ENCODE results near the gene PFDN1. TPM values are rescaled to one million over a fixed set of nuclear protein-coding genes. Genes with fewer than 3 reads are reported as not detected.
A peak's percentile ranks its signal among the peaks of the same experiment; 100 is the strongest.

PFDN1 gene
- total RNA-seq, 2 donors from 2014 or later, result 56.3 to 57.9 TPM

DNA sequence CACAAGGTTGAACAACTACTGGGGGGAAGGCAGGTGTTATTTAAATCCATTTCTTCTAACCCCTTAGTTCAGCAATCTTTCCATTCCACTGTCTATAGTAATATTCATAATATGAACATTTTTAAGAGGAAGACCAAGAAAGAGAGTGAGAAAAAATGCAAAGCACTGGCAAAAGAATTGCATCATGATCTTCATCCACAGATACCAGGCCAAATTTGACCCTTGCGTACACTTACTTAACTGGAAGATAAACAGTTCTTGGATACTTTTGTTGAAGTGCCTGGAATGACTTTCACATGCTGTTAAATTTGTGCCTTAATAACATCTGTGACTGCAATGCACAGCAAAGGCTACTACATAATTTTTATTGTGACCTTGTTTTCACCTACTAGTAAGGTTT, 1.8 kb downstream of the PFDN1 start:
- ATAC-seq (replicated peaks in 1 of 2) (no peak), DNase-seq (no peak)
- Mint-ChIP-seq H3K27me3 (ENCODE audit: low read depth) (no peaks in the 10 kb centered on the region), H3K4me3 (peak overlapping the region in 1 of 2 donors; percentile 50), H3K9me3 (no peaks in the 10 kb centered on the region), H3K27ac (peak overlapping the region; percentile 33), H3K4me1 (ENCODE audit: low read depth) (peaks cover 56% of the 10 kb centered on the region), H3K36me3 (ENCODE audit: insufficient read depth in 2 of 2) (peaks cover 2 to 9% of the 10 kb centered on the region in 2 donors)

DNA sequence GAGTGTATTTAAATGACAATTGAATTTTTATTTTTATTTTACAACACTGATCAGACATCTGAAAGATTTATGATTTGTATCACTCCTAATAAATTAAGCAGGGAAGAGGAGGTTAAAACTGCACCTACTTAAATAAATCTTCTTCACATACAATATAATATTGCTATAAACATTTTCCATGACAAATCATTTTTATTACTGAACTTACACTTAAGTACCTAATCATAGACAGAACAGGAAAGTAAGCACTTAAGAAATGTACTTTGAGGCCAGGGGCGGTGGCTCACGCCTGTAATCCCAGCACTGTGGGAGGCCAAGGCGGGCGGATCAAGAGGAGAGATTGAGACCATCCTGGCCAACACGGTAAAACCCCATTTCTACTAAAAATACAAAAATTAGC, 3.8 kb downstream of the PFDN1 start:
- DNase-seq (no peak), ATAC-seq (replicated peaks in 1 of 2) (no peak)
- Mint-ChIP-seq H3K27me3 (ENCODE audit: low read depth) (no peaks in the 10 kb centered on the region), H3K4me1 (ENCODE audit: low read depth) (peaks cover 71% of the 10 kb centered on the region), H3K27ac (no peak overlapping the region), H3K9me3 (no peaks in the 10 kb centered on the region), H3K4me3 (no peak overlapping the region), H3K36me3 (ENCODE audit: insufficient read depth in 2 of 2) (peaks cover 2 to 9% of the 10 kb centered on the region in 2 donors)

DNA sequence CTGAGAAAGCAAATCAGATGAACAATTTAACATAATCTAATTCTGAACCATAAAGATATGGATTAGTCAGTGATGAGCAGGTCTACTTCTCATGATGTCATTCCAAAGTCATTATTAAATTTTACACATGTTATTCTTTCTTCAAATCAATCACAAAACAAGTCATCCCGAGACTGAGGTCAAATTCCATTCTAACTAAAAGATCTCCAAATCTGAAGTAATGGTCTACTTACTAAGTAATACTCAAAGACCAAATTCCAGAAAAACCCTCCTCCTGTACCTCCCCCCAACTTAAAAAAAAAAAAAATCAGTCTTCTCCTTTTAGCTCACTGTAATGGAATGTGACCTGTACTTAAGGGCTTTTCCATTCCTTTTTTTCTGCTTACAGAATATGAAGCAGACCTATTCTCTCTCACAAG, 4.7 kb downstream of the PFDN1 start:
- peak overlapping the region; percentile 46 for H3K27ac Mint-ChIP-seq
- peaks cover 75% of the 10 kb centered on the region for H3K4me1 Mint-ChIP-seq (ENCODE audit: low read depth)
- DNase-seq (no peak), ATAC-seq (replicated peaks in 1 of 2) (peak in 1 of 2 donors; percentile 33)
- H3K4me3 Mint-ChIP-seq, result peak overlapping the region in 1 of 2 donors; percentile 52
- H3K27me3 Mint-ChIP-seq (ENCODE audit: low read depth), result no peaks in the 10 kb centered on the region
- peaks cover 2 to 9% of the 10 kb centered on the region in 2 donors for H3K36me3 Mint-ChIP-seq (ENCODE audit: insufficient read depth in 2 of 2)
- H3K9me3 Mint-ChIP-seq, result no peaks in the 10 kb centered on the region

DNA sequence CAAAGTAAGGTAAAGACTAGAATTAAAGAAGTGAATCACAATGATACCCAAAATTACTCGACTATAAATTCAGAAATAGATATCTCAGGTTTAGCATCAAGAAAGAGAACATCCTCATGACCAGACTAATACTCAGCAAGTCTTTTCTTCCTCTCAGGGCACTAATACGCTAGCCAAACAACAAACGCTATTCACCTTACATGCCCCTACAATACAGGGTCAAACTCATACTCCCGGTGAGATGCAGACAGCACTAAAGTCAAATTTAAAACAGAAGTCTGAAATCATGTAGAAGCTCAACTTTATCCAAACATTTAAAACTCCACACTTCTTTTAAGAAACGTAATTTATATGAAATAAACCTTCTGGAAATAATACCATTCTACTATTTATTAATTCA, 5.6 kb downstream of the PFDN1 start:
- H3K27me3 Mint-ChIP-seq (ENCODE audit: low read depth), result no peaks in the 10 kb centered on the region
- ATAC-seq (replicated peaks in 1 of 2) (no peak), DNase-seq (no peak)
- H3K27ac Mint-ChIP-seq, result no peak overlapping the region
- no peak overlapping the region for H3K4me3 Mint-ChIP-seq
- H3K4me1 Mint-ChIP-seq (ENCODE audit: low read depth), result peaks cover 77% of the 10 kb centered on the region
- peaks cover 2 to 9% of the 10 kb centered on the region in 2 donors for H3K36me3 Mint-ChIP-seq (ENCODE audit: insufficient read depth in 2 of 2)
- H3K9me3 Mint-ChIP-seq, result no peaks in the 10 kb centered on the region

DNA sequence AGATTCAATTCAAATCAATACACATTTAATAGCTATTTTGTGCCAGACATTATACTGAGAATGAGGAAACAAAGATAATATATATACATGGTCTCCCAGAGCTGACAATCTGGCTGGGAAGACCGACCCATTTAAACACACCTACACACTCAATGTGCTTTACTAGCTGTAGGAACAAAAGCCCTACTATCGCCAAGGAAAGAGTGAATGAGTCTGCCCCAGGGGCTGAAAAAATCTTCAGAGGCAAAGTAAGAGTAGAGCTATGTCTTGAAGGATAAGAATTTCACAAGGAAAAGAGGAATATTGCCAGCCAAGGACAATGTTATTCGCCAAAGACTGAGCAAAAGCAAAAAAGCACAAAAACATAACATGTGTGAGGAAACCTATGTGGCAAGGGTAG, 6.6 kb downstream of the PFDN1 start:
- DNase-seq (no peak), ATAC-seq (replicated peaks in 1 of 2) (no peak)
- peaks cover 2 to 9% of the 10 kb centered on the region in 2 donors for H3K36me3 Mint-ChIP-seq (ENCODE audit: insufficient read depth in 2 of 2)
- no peaks in the 10 kb centered on the region for H3K9me3 Mint-ChIP-seq
- no peaks in the 10 kb centered on the region for H3K27me3 Mint-ChIP-seq (ENCODE audit: low read depth)
- peak overlapping the region; percentile 58 for H3K27ac Mint-ChIP-seq
- peaks cover 67% of the 10 kb centered on the region for H3K4me1 Mint-ChIP-seq (ENCODE audit: low read depth)
- no peak overlapping the region for H3K4me3 Mint-ChIP-seq

DNA sequence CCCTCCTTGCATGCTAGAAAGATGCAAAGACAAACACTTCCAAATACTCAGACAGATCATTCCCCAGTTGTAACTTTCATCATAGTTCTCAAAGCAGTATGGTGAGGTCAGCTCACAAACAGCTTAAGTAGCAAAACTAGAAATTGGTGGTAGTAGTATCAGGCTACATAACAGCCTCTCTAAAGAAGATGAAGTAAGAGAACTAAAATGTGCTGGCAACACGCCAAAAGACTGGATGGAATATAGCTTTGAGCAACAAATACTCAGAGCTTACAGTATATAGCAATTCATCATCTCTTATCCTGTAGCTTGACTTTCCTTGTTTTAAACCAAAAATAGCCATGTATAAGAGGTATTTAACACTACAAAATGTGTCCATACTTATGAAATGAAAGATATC, 7.5 kb downstream of the PFDN1 start:
- peak in 1 of 2 donors; percentile 60 for ATAC-seq (replicated peaks in 1 of 2)
- peaks cover 59% of the 10 kb centered on the region for H3K4me1 Mint-ChIP-seq (ENCODE audit: low read depth)

DNA sequence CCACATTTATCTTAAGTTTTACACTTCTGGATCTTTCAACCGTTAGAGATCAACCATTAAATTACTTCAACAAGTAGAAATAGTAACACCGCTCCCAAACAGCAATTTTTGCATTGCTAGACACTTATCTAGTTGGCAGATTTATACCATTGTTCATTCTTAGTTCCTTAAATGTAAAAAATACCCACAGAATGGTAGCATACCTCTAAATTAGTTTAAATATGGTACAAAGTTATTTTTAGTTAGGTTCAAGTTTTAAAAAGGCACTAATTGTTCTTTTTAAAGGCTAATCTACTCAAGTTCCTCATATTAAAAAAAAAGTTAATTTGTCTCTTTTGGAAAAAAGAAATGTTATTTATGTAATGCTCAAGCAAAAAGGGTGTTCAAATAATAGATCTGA, 8.1 kb downstream of the PFDN1 start:
- peaks cover 55% of the 10 kb centered on the region for H3K4me1 Mint-ChIP-seq (ENCODE audit: low read depth)
- no peak overlapping the region for H3K27ac Mint-ChIP-seq
- H3K36me3 Mint-ChIP-seq (ENCODE audit: insufficient read depth in 2 of 2), result peaks cover 0 to 5% of the 10 kb centered on the region in 2 donors
- no peak for DNase-seq
- ATAC-seq (replicated peaks in 1 of 2), result no peak
- no peak overlapping the region for H3K4me3 Mint-ChIP-seq
- H3K27me3 Mint-ChIP-seq (ENCODE audit: low read depth), result no peaks in the 10 kb centered on the region
- H3K9me3 Mint-ChIP-seq, result no peaks in the 10 kb centered on the region

More for the DNA sequence above, 7.5 kb downstream of the PFDN1 start:
- Mint-ChIP-seq H3K27ac (peak overlapping the region; percentile 4), H3K27me3 (ENCODE audit: low read depth) (no peaks in the 10 kb centered on the region), H3K36me3 (ENCODE audit: insufficient read depth in 2 of 2) (peaks cover 2 to 9% of the 10 kb centered on the region in 2 donors), H3K4me3 (peak overlapping the region in 1 of 2 donors; percentile 4), H3K9me3 (no peaks in the 10 kb centered on the region)
- DNase-seq, result peak; percentile 10 to 27

DNA sequence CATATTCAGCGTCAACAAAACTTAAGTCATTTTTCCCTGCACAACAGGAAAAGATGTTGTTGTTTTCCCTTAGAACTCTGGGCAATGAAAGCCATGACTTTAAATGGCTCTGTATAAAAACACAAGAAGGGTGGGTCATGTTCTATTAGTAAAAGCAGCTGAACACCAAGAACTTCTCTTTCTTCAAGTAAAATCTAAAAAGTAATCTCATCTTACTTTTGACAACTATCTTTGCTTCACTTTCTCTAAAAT, 9.1 kb downstream of the PFDN1 start:
- ATAC-seq (replicated peaks in 1 of 2) (no peak), DNase-seq (no peak)
- H3K4me3 Mint-ChIP-seq, result no peak overlapping the region
- no peaks in the 10 kb centered on the region for H3K9me3 Mint-ChIP-seq
- H3K27ac Mint-ChIP-seq, result no peak overlapping the region
- H3K4me1 Mint-ChIP-seq (ENCODE audit: low read depth), result peaks cover 50% of the 10 kb centered on the region
- H3K27me3 Mint-ChIP-seq (ENCODE audit: low read depth), result no peaks in the 10 kb centered on the region
- peaks cover 0 to 3% of the 10 kb centered on the region in 2 donors for H3K36me3 Mint-ChIP-seq (ENCODE audit: insufficient read depth in 2 of 2)

DNA sequence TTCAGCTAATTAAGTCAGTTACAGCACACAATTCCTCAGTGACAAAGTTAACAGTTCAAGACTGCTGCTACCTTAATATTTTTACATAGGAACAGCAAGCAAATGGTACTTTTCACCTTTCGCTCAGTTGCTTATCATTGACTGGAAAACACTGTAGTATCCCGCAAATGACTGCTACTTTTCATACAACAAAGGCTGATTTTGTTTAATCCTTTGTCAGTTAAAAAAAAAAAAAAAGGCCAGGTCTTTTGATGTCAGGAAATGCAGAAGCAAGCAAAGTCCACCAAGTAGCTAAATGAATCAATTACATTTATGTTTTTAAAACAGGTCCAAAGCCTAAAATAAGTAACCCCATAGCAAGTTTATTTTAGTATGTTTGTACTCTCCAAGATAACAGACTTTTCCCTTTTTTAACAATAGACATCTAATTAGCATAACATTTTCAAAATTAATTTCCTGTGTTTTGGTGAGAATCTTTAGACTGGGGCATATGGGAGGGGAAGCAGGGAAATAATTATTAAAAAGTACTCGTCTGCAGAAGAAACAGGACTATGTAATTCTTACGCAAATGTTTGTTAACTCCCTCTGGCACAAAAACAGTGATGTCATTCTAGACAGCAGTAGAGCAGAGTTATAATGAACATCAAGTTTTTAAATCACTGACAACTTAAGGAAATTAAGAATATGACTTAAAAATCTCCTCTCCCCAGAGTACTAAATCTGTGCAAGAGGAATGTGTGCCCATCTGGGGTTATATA, 9.6 kb downstream of the PFDN1 start:
- Mint-ChIP-seq H3K4me1 (ENCODE audit: low read depth) (peaks cover 46% of the 10 kb centered on the region), H3K27ac (peak overlapping the region; percentile 62), H3K9me3 (no peaks in the 10 kb centered on the region), H3K4me3 (peak overlapping the region; percentile 5 to 44), H3K36me3 (ENCODE audit: insufficient read depth in 2 of 2) (peaks cover 0 to 3% of the 10 kb centered on the region in 2 donors), H3K27me3 (ENCODE audit: low read depth) (no peaks in the 10 kb centered on the region)
- ATAC-seq (replicated peaks in 1 of 2), result no peak
- DNase-seq, result no peak

DNA sequence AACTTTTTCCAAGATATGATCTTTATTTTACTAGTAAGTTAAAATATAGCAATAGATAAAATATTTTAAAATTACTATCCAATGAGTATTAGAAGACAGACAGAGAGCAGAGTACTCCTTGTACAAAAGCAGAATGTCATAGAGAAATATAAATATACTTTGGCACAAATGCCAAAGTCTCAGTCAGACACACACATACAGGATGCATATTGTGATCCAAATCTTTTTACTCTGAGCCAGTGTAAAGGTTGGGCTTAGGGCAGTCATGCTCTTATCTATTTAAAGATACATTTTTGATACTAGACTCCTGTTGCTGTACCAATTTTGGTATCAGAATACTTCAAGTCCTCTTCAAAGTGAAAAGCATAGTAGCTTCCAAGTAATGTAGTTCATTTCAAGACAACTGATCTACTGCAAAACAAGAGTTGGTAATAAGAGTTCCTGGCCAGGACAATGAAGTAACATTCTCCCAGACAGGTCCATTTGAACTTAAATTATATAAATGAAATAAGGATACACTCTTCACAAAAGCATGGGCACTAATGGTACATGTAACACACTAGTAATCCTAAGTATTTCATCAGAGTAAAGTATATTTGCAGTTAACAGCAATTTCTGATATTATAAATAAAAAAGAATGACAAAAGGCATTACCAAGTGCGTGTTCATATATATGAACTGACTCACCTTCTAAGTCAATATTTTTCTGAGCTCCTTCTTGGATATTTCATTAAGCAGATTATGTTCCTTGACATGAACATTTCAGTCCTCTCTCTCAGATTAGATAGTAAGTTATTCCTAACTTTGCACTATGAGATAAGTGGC, 10.5 kb downstream of the PFDN1 start:
- no peaks in the 10 kb centered on the region for H3K27me3 Mint-ChIP-seq (ENCODE audit: low read depth)
- peaks cover 38% of the 10 kb centered on the region for H3K4me1 Mint-ChIP-seq (ENCODE audit: low read depth)
- no peaks in the 10 kb centered on the region for H3K9me3 Mint-ChIP-seq
- DNase-seq (no peak), ATAC-seq (replicated peaks in 1 of 2) (no peak)
- no peak overlapping the region for H3K27ac Mint-ChIP-seq
- H3K4me3 Mint-ChIP-seq, result peak overlapping the region in 1 of 2 donors; percentile 44
- H3K36me3 Mint-ChIP-seq (ENCODE audit: insufficient read depth in 2 of 2), result no peaks in the 10 kb centered on the region

DNA sequence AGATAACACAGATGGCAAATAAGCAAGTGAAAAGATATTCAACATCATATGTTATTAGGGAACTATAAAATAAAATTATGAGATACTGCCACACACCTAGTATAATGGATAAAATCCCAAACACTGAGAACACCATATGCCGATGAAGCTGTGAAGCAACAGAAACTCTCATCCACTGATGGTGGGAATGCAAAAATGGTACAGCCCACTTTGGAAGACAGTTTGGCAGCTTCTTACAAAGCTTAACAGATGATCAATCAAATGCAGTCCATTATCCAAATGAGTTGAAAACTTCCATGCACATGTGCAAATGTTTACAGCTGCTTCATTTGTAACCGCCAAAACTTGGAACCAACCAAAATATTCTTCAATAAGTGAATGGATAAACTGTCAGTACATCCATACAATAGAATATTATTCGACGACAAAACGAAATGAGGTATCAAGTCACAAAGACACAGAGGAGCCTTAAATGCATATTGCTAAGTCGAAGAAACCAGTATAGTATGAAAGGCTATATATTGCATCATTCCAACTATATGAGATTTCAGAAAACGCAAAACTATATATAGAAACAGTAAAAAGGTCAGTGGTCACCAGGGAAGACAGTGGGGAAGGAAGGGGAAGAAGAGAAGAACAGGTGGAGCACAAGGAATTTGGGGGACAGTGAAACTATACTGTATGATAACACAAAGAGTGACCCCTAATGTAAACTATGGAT, 14.9 kb downstream of the PFDN1 start:
- H3K4me3 Mint-ChIP-seq, result no peak overlapping the region
- ATAC-seq (replicated peaks in 1 of 2) (no peak), DNase-seq (no peak)
- no peaks in the 10 kb centered on the region for H3K9me3 Mint-ChIP-seq
- no peaks in the 10 kb centered on the region for H3K36me3 Mint-ChIP-seq (ENCODE audit: insufficient read depth in 2 of 2)
- no peak overlapping the region for H3K27ac Mint-ChIP-seq
- no peaks in the 10 kb centered on the region for H3K27me3 Mint-ChIP-seq (ENCODE audit: low read depth)
- H3K4me1 Mint-ChIP-seq (ENCODE audit: low read depth), result peaks cover 19% of the 10 kb centered on the region

DNA sequence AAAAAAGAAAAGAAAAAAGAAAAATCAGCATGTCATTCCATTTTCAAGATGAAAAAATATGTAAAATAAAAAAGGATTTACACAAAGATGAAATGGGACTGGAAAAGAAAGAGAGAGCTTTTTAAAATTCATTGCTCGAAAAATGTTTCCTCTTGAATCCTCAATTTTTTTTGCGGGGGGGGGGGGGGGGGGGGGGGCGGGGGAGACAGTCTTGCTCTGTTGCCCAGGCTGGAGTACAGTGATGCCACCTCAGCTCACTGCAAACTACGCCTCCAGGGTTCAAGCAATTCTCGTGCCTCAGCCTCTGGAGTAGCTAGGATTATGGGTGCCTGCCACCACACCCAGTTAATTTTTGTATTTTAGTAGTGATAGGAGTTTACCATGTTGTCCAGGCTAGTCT, 16.5 kb downstream of the PFDN1 start:
- no peak overlapping the region for H3K27ac Mint-ChIP-seq
- H3K36me3 Mint-ChIP-seq (ENCODE audit: insufficient read depth in 2 of 2), result no peaks in the 10 kb centered on the region
- H3K9me3 Mint-ChIP-seq, result no peaks in the 10 kb centered on the region
- H3K4me1 Mint-ChIP-seq (ENCODE audit: low read depth), result peaks cover 22% of the 10 kb centered on the region
- DNase-seq, result no peak
- H3K4me3 Mint-ChIP-seq, result no peak overlapping the region
- H3K27me3 Mint-ChIP-seq (ENCODE audit: low read depth), result no peaks in the 10 kb centered on the region
- no peak for ATAC-seq (replicated peaks in 1 of 2)

DNA sequence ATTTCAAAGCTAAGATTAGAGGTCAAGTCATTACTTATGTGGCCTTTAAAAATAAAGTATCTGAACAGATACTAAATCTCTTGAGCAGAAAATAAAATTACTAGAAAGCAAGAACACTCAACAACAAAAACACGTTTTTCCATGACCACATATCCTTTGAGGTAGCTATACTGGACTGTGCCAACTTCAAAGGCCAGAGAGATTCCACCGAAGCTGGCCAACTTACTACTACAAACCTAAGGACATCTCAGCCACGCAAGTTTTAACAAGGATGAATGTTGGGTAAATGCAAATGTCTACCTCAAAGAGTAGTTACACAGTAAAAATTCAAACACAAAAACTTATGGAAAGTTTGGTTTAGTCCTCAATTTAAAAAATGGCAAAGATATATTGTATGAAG, 18.9 kb downstream of the PFDN1 start:
- no peaks in the 10 kb centered on the region for H3K27me3 Mint-ChIP-seq (ENCODE audit: low read depth)
- ATAC-seq (replicated peaks in 1 of 2) (no peak), DNase-seq (no peak)
- peaks cover 22% of the 10 kb centered on the region for H3K4me1 Mint-ChIP-seq (ENCODE audit: low read depth)
- H3K9me3 Mint-ChIP-seq, result no peaks in the 10 kb centered on the region
- H3K36me3 Mint-ChIP-seq (ENCODE audit: insufficient read depth in 2 of 2), result no peaks in the 10 kb centered on the region
- no peak overlapping the region for H3K4me3 Mint-ChIP-seq
- H3K27ac Mint-ChIP-seq, result peak overlapping the region; percentile 38
